ENCODE measurements around the gene CDC123.
"Not testable (repeated sequence)": the region's sequence is repeated elsewhere in the genome, so short reads cannot be mapped to it uniquely, and the experiment has no call there.

Gene CDC123

GRCh38 chr10:12189426-12189825 lies 6.6 kb upstream of the CDC123 start:
- no peak for DNase-seq (ENCODE audit: low read depth)

- no peak for DNase-seq (ENCODE audit: low read depth)
Observed at GRCh38 chr10:12191715-12192114, 4.3 kb upstream of the CDC123 start.

DNA sequence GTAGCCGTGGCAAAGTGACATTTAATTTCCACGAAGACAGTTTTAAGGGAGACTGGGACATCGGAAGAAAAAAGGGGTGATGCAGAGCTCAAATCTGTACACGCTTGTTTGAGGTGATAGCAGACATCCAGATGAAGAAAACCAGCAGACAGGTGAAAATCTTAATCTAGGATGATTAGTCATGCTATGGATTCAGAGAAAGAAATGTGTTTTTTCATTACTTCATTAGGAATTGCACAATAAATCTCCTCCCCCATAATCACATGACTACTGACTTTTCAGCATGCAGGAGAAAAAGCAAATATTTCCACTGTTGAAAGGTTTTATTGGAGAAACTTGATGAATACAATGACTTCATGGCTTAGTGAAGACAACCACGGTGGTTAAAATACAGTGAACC lies 2.8 kb upstream of the CDC123 start:
- DNase-seq (ENCODE audit: low read depth): no peak

DNA sequence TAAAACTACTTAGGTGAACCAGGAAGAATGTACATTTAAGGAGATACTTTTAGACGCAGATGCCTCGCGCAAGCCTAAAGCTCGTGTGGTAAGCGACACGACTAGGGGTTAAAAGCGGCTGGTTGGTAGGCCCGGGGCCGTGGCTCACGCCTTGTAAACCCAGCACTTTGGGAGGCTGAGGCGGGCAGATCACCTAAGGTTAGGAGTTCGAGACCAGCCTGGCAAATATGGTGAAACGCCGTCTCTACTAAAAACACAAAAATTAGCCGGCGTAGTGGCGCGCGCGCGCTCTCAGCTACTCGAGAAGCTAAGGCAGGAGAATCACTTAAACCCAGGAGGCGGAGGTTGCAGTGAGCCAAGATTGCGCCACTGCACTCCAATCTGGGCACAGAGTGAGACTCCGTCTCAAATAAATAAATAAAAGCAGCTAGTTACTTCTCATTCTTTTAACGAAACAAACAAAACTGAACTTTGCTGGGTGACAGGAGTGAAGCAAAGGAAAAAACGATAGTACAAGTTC lies 1.2 kb upstream of the CDC123 start:
- DNase-seq (ENCODE audit: low read depth): no peak

DNA sequence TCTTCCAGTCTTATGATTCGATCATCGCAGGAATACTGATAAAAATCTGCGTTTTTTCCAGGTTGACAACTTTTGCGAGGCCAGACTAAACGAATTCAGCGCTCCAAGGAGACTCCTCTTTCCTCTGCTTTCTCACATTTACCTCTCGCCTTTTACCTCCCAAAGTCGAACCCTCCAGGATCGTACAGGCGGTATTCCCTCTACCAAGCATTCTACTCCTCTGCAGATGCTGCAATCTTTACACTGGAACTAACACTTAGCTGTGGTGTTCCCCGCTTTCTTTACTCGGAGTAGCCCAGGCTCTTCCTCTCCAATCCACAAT lies 746 bp upstream of the CDC123 start:
- DNase-seq (ENCODE audit: low read depth): no peak

DNA sequence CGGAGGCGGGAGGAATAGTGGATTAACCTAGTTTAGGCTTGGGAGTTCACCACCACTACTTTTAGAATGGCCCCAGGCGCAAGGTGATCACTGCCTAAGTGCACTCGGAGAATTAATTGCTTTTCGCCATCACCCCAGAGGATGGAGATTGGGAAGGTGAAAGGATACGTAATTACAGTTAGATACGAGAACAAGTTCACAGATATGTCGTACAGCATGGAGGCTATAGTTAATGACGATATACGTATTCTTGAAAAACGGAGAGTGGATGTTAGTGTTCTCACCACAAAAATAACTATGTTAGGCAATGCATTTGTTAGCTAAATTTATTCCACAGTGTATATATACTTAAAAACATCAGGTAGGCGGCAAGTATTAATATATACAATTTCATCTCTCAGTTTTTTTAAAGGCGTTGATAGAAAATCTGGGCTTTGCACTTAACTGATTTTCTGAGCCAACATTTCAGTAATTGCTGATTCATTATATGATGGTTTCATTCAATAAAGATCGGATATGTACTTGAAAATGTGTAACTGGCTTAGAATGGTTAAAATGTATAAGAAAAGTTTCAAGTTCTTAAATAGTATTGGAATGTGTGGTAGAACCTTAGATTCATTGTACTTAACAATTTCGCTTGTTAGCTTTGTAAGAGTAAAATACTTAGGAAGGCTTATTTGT lies 683 bp downstream of the CDC123 start:
- DNase-seq (ENCODE audit: low read depth): no peak

DNA sequence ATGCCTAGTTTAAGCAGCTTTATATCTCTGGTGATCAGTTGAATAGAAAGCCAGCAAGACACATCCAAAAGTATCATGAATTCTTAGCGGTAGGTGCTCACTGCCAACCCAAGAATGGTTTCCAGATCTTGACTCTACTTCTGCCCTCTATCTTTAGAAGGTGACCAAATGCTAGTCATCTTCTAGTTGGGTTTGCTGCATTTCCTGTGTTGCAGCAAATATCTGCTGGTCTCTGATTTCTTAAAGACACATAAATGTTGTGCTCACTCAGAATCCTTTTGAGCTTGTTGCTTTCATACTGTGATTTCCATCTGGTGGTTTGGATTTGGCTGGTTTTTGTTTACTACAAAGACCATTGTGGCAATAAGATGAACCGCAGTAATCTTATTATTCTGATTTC lies 2.2 kb downstream of the CDC123 start:
- DNase-seq (ENCODE audit: low read depth): no peak

- DNase-seq (ENCODE audit: low read depth): no peak
Observed at GRCh38 chr10:12200850-12201249, 4.9 kb downstream of the CDC123 start.

DNA sequence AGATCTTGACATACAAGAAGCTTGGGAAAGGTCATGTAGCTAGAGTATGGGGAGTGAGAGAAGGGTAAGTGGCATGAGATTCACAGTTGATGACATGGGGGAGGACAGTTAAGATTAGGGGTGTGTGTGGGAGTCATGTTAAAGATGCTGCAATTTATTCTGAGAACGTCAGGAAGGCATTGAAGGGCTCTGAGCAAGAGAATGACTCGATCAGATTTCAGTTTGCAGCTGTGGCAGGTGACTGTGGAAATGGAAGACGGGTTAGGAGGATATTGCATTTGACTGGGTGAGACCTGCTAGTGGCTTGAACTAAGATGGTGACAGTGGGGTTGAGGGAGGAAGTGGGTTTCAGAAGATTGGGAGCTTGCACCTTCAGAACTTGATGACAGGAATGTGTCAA lies 5.6 kb downstream of the CDC123 start:
- DNase-seq (ENCODE audit: low read depth): no peak

DNA sequence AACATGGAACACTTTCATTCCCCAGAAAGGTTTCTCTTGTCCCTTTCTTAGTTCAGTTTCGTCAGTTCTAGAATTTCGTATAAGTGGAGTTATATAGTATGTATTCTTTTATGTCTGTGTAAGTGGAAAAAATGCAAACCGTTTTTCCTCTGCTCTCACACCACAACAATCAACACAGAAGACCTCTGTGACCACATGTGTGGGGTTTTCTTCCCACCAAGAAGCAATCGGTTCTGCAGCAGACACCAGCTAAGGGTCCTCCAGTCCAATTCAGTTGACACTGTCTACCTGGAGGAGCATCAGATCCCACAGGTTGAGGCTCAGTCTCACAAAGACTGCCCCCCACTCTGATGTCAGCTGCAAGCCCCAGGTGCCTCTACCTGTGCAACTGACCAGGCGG lies 6.2 kb downstream of the CDC123 start:
- no peak for DNase-seq (ENCODE audit: low read depth)

DNA sequence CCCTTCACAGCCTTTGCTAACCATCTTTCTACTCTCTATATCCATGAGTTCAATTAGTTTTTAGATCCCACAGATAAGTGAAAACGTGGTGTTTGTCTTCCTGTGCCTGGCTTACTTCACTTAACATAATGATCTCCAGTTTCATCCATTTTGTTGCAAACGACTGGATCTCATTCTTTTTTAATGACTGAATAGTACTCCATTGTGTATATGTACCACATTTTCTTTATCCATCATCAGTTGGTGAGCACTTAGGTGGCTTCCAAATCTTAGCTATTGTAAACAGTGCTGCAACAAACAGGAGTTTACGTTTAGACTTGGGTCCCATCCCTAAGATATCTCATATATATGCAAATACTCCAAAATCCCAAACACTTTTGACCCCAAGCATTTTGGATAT lies 9.1 kb downstream of the CDC123 start:
- no peak for DNase-seq (ENCODE audit: low read depth)

- DNase-seq (ENCODE audit: low read depth): no peak
Observed at GRCh38 chr10:12207114-12207513, 11.1 kb downstream of the CDC123 start.

DNA sequence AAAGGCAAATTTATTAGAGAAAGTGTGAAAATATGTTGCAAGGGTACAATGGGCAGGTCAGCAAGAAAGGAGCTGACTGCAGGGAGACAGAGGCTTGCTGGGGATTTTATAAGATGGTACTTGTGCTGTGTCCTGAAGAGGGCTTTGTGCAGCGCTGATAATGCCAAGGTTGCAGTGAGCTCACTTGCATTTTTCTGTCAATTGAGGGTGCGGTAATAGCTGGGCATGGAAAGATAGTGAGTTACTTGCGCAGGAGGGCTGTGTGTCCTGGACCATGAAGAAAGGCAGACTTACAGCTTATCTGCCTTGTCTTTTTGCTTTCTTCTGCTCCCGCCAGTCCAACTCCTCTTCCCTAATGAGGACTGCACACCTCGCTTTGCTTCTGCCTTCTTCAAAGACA lies 12.5 kb downstream of the CDC123 start:
- DNase-seq (ENCODE audit: low read depth): no peak

DNA sequence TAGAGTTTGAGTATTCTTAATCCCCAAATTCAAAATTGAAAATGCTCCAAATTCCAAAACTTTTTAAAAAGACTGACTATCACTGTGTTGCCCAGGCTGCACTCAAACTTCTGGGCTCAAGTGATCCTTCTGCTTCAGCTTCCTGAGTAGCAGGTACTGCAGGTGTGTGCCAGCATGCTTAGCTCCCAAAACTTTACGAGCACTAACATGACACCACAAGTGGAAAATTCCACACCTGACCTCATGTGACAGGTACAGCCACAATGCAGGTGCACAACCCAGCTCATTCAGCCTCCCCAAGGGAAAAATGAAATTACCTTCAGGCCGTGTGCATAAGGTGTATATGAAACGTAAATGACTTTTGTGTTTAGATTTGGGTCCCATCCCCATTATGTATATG lies 16.5 kb downstream of the CDC123 start:
- no peak for DNase-seq (ENCODE audit: low read depth)

DNA sequence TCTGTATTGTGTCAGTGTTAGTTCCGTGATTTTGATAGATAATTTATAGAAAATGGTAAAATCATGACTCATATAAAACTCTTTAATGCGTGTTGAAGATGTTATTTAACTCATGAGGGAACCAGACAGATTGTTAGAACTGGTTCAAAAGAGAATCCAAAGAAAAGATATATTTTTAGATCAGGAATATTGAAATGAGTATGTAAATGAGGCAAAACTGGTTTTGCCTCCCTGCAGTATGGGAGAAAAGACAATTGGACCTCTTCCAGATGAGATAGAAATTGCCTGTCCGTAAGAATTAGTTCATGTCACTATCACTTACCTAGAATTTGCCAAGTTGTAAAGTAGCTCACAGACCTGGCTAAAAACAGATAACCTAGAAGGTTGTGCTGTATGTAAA lies 17.6 kb downstream of the CDC123 start:
- no peak for DNase-seq (ENCODE audit: low read depth)

- DNase-seq (ENCODE audit: low read depth): no peak
Observed at GRCh38 chr10:12214093-12214492, 18.1 kb downstream of the CDC123 start.

GRCh38 chr10:12214763-12215218 lies 18.8 kb downstream of the CDC123 start:
- DNase-seq (ENCODE audit: low read depth): peak; percentile 31

DNA sequence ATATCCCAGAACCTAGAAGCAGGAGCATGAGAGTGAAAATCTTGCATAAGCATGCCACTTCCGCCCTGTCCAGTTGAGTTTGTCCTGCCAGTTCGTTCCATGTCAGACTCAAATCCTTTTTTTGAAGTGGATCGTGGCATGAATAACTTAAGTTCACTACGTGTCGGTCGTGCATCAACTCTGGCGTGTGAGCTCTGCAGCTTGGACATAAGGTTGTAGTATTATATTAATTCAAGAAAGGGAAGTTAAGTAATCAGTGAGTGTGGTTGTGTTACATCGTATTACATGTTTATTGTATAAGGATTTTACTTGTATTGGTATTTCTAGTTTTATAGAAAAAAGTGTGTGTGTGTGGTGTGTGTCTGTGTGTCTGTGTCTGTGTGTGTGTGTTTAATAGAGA lies 23.0 kb downstream of the CDC123 start:
- no peak for DNase-seq (ENCODE audit: low read depth)

GRCh38 chr10:12221323-12222298 lies 25.6 kb downstream of the CDC123 start:
- DNase-seq (ENCODE audit: low read depth): no peak

- no peak for DNase-seq (ENCODE audit: low read depth)
Observed at GRCh38 chr10:12225444-12225843, 29.5 kb downstream of the CDC123 start.

- DNase-seq (ENCODE audit: low read depth): not testable (repeated sequence)
Observed at GRCh38 chr10:12226438-12226837, 30.4 kb downstream of the CDC123 start.

GRCh38 chr10:12228851-12229250 lies 32.9 kb downstream of the CDC123 start:
- DNase-seq (ENCODE audit: low read depth): no peak

- DNase-seq (ENCODE audit: low read depth): not testable (repeated sequence)
Observed at GRCh38 chr10:12234687-12235086, 38.7 kb downstream of the CDC123 start.
